Measurements from ENCODE around the gene MAP2.

DNA sequence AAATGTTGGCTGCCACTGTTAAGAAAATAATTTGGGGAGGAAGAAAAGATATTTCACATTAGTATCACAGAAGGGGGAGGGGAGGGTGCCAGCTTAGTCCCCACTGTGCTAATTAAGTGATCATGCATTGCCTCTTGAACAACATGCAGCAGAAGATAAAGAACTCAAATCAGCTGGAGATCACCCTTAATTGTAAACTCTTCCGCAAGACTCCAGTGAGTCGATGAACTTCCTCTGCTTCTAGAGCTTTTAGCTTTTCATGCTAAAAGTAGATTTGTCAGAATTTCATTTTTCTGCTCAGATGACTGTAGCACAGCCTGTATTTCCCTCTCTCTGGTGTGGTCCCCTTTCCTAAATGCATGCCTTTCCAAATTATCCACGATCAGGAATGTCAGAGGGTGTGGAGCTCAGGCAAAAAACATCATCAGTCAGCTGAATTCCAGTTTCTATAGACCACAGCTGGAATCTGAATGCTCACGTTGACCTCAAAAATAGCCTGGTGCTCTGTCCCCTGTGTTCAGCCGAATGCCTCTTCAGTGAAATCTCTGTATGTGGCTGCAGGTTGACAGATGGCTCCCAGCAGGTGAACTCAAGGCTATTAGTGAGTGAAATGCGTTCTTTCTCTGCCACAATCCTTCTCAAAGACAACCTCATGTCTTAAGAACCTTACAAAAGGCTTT, 191.0 kb downstream of the MAP2 start:
- TF ChIP-seq POLR2AphosphoS5 (IDR thresholded peaks at IDR 0.05; ENCODE audit: insufficient read depth in 1 of 2, low read depth in 1 of 2) (no peak), POLR2A (IDR thresholded peaks at IDR 0.05) (no peak)
